Ovary (tissue), 3 donors: Measurements from ENCODE around the gene GNG3.

ENCODE experiments used
- CTCF ChIP-seq, 3 donors: fragments of 450-650 bp in 2 of 3; fragments of 200-600 bp in 1 of 3; IDR thresholded peaks; one replicate each; pipeline versions ENCODE4 v1.5.1 to v1.8.0; 2016 to 2022; ENCODE audit warnings: antibody characterized with exemption in 3 of 3, mild to moderate bottlenecking in 1 of 3
- POLR2A ChIP-seq: fragments of 450-650 bp; IDR thresholded peaks from one replicate; pipeline ENCODE4 v1.6.1; 2017; ENCODE audit warnings: antibody characterized with exemption, mild to moderate bottlenecking, moderate library complexity
- donor health status: DM: no; HTN: no; CAD: no.

GRCh38 chr11:62716816-62717215 is 9.3 kb downstream of the GNG3 start:
- TF ChIP-seq POLR2A (no peak), CTCF (IDR thresholded peaks at IDR 0.05) (no peak)
